Activated T-helper 2 cell treated with anti-CD3 and anti-CD28 coated beads, Interferon-gamma antibody, Interleukin-2, Interleukin-4, amounts not matched to agents 10 μg/mL and 5 μg/mL and 100 μg/mL, durations not matched to agents 14 hours and 24 hours and 36 hours (primary cell): ENCODE measurements around the gene XBP1. TPM values are rescaled to one million over a fixed set of nuclear protein-coding genes. Genes with fewer than 3 reads are reported as not detected.
"Not testable (repeated sequence)": the region's sequence is repeated elsewhere in the genome, so short reads cannot be mapped to it uniquely, and the experiment has no call there.

ENCODE experiments used
- DNase-seq: peaks from one replicate; pipeline ENCODE4 v3.0.0; 2021; ENCODE audit warnings: low spot score
- H3K27ac Mint-ChIP-seq: one replicate; pipeline ENCODE4 v1.8.0; 2021; ENCODE audit warnings: mixed read lengths
- H3K27me3 Mint-ChIP-seq: one replicate; pipeline ENCODE4 v1.8.0; 2021; ENCODE audit warnings: low read depth, mixed read lengths
- H3K36me3 Mint-ChIP-seq: one replicate; pipeline ENCODE4 v1.8.0; 2021; ENCODE audit warnings: low read depth, mixed read lengths
- H3K4me1 Mint-ChIP-seq: one replicate; pipeline ENCODE4 v1.8.0; 2021; ENCODE audit warnings: low read depth, mixed read lengths
- H3K4me3 Mint-ChIP-seq: one replicate; pipeline ENCODE4 v1.8.0; 2021; ENCODE audit warnings: low read depth, mild to moderate bottlenecking, moderate library complexity, mixed read lengths
- H3K9me3 Mint-ChIP-seq: one replicate; pipeline ENCODE4 v1.8.0; 2021; ENCODE audit warnings: mixed read lengths
- intact Hi-C: fragments of 100-400 bp; cut with micrococcal nuclease; formaldehyde crosslinking; loops from one replicate; pipeline ENCODE4 v1.15.1; 2023
- total RNA-seq: library from RNA; stranded (reverse); gene quantifications from 2 replicates; pipeline ENCODE4 v1.2.3, GENCODE V29; 2022

The XBP1 gene
- total RNA-seq, 1 donor from 2014 or later = 152 TPM

DNA sequence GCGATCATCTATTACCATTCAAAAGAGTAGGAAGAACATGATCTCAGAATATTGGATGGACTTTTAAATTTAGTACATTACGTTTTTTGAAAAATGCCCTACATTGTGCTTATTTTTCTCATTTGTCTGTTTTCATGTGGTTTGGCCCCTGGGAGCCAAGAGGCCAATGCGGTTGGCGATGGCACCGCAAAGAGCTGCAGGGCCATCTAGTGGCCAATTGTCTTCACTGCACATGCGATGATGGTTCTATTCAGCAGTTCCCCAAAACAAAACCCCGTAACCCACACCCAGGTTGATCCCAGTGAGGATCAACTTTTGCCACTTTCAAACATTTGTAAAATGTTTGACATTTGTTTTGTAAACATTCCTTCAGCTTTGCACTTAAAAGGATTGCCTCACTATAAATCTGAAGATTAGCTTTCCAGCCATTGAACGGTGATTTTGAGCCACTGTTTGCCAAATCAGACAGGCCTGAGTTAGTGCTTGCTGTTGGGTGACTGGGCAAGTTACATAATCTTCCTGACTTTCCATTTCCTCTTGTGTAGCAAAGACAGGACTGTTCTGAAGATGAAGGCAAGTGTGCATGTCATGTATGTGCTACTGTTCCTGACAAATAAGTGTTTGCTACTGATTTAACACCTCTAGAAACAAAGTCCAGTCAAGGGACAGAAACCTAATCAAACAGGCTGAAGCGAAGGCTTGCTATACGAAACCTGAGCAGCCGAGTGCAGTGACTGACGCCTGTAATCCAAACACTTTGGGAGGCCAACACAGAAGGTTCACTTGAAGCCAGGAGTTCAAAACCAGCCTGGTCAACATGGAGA lies 29.2 kb upstream of the XBP1 start:
- intact Hi-C loops = loop anchor here (1.0 to 10.0 kb wide), 5 partner anchors 31 to 229 kb away; partner anchors contain the start of genes CCDC117, HSCB and TTC28
- Mint-ChIP-seq H3K27ac (no peak overlapping the region), H3K9me3 (no peaks in the 10 kb centered on the region), H3K4me3 (no peak overlapping the region), H3K4me1 (peaks cover 32% of the 10 kb centered on the region), H3K36me3 (peaks cover 46% of the 10 kb centered on the region), H3K27me3 (no peaks in the 10 kb centered on the region)
- DNase-seq = peak; percentile 65

GRCh38 chr22:28826921-28827320 lies 26.6 kb upstream of the XBP1 start:
- Mint-ChIP-seq H3K27me3 (no peaks in the 10 kb centered on the region), H3K9me3 (no peaks in the 10 kb centered on the region), H3K4me1 (peaks cover 43% of the 10 kb centered on the region), H3K27ac (no peak overlapping the region), H3K36me3 (peaks cover 54% of the 10 kb centered on the region), H3K4me3 (no peak overlapping the region)
- intact Hi-C loops = loop anchor here (10.0 kb wide), 1 partner anchor 152 kb away; the partner anchor contains the start of gene TTC28
- DNase-seq = no peak

GRCh38 chr22:28826430-28826829 lies 26.1 kb upstream of the XBP1 start:
- DNase-seq, H3K4me3 Mint-ChIP-seq, H3K27me3 Mint-ChIP-seq, H3K9me3 Mint-ChIP-seq, H3K27ac Mint-ChIP-seq: not testable (repeated sequence)
- peaks cover 56% of the 10 kb centered on the region for H3K36me3 Mint-ChIP-seq
- intact Hi-C loops = loop anchor here (10.0 kb wide), 1 partner anchor 152 kb away; the partner anchor contains the start of gene TTC28
- peaks cover 48% of the 10 kb centered on the region for H3K4me1 Mint-ChIP-seq

DNA sequence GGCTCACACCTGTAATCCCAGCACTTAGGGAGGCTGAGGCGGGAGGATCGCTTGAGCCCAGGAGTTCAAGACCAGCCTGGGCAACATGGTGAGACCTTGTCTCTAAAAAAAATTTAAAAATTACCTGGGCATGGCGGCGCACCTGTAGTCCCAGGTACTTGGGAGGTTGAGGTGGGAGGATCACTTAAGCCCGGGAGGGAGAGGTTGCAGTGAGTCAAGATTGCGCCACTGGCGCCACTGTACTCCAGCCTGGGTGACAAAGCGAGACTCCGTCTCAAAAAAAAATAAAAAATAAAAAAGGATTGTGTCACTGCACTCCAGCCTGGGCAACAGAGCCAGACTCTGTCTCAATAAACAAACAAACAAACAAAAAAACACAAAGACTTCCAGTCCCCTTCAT lies 24.1 kb upstream of the XBP1 start:
- Mint-ChIP-seq H3K36me3 (peaks cover 52% of the 10 kb centered on the region), H3K4me1 (peaks cover 51% of the 10 kb centered on the region)
- not testable (repeated sequence) for DNase-seq, H3K27ac Mint-ChIP-seq, H3K9me3 Mint-ChIP-seq, H3K27me3 Mint-ChIP-seq, H3K4me3 Mint-ChIP-seq
- intact Hi-C loops = loop anchor here (10.0 kb wide), 1 partner anchor 150 kb away; the partner anchor contains the start of gene TTC28

DNA sequence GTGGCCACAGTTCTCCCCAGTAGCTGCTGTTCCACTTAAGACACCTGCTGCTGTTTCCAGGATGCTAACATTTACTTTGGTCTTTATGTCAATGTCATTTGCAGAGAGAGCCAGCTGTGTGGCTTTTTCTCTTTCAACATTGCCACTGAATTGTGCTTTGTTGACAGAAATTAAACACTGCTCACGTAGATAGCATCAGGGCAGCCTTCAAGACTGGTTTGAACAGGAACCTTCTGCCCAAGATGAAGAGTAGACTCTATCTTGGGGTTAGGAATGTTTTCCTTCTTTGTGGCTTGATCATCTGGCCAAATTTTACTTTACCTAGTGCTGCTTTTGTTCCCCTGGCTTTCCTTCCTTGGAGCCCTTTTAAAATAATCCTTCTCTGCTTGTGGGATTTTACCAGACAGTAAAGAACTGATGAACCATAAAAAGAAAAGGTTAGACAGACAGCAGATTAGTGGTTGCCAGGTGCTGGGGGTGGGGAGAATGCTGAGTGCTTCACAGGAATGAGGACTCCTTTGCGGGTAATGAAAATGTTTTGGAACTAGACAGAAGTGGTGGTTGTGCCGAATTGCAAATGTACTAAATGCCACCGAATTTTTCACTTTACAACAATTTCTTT lies 22.7 kb upstream of the XBP1 start:
- Mint-ChIP-seq H3K36me3 (peaks cover 50% of the 10 kb centered on the region), H3K4me3 (peak overlapping the region; percentile 37), H3K27ac (peak overlapping the region; percentile 89), H3K9me3 (no peaks in the 10 kb centered on the region), H3K4me1 (peaks cover 60% of the 10 kb centered on the region), H3K27me3 (no peaks in the 10 kb centered on the region)
- intact Hi-C loops = loop anchor here (10.0 kb wide), 1 partner anchor 148 kb away; the partner anchor contains the start of gene TTC28
- DNase-seq = peak; percentile 45

GRCh38 chr22:28821452-28821851 lies 21.1 kb upstream of the XBP1 start:
- H3K27me3 Mint-ChIP-seq = no peaks in the 10 kb centered on the region

GRCh38 chr22:28820885-28821284 lies 20.5 kb upstream of the XBP1 start:
- Mint-ChIP-seq H3K27me3 (no peaks in the 10 kb centered on the region), H3K27ac (no peak overlapping the region), H3K36me3 (peaks cover 35% of the 10 kb centered on the region), H3K9me3 (no peaks in the 10 kb centered on the region), H3K4me3 (no peak overlapping the region), H3K4me1 (peaks cover 55% of the 10 kb centered on the region)
- no peak for DNase-seq
- intact Hi-C loops = loop anchor here (10.0 kb wide), 1 partner anchor 146 kb away; the partner anchor contains the start of gene TTC28

More at GRCh38 chr22:28821452-28821851, 21.1 kb upstream of the XBP1 start:
- intact Hi-C loops = loop anchor here (10.0 kb wide), 1 partner anchor 147 kb away; the partner anchor contains the start of gene TTC28
- Mint-ChIP-seq H3K9me3 (no peaks in the 10 kb centered on the region), H3K4me1 (peaks cover 58% of the 10 kb centered on the region), H3K36me3 (peaks cover 38% of the 10 kb centered on the region), H3K4me3 (no peak overlapping the region), H3K27ac (no peak overlapping the region)
- no peak for DNase-seq

DNA sequence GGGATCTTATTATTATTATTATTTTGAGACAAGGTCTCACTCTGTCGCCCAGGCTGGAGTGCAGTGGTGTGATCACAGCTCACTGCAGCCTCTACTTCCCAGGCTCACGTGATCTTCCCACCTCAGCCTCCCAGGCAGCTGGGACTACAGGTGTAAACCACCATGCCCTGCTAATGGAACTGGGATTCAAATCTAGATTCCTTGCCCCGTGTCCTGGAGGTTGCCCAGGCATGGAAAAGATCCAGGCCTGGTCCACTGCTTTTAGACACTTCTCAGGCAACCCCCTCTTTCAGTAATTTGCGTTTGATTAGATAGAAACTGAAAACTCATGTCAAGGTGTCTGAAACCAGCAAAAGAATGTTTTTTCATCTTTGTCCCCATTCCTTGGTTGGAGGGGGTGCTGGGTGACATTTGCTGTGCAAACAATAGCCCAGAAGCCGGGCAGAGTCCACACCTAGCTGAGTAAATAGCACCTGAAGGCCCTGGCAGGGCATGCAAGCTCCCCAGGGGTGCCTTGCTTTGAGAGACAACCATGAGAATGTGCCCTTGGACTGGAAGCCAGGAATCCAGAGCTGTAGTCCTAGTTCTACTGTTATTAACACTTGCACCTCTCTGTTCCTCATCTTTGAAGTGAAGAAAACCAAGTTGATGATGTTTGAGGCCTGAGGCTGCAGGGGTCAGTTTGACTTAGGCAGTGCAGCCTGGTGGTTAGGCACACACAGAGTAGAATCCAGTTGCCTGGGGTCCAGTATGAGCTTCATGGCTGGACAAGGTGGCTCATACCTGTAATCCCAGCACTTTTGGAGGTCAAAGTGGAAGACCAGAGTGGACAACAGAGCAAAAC lies 19.1 kb upstream of the XBP1 start:
- peak overlapping the region; percentile 35 for H3K27ac Mint-ChIP-seq
- H3K4me3 Mint-ChIP-seq = no peak overlapping the region
- intact Hi-C loops = loop anchor here (10.0 kb wide), 1 partner anchor 145 kb away; the partner anchor contains the start of gene TTC28

GRCh38 chr22:28817919-28818859 lies 17.8 kb upstream of the XBP1 start:
- peaks cover 48% of the 10 kb centered on the region for H3K36me3 Mint-ChIP-seq
- no peak for DNase-seq
- intact Hi-C loops = no loop called here
- H3K27me3 Mint-ChIP-seq = no peaks in the 10 kb centered on the region
- H3K4me1 Mint-ChIP-seq = peaks cover 72% of the 10 kb centered on the region
- H3K9me3 Mint-ChIP-seq = no peaks in the 10 kb centered on the region
- no peak overlapping the region for H3K4me3 Mint-ChIP-seq
- H3K27ac Mint-ChIP-seq = peak overlapping the region; percentile 58

More for the DNA sequence above, 19.1 kb upstream of the XBP1 start:
- no peak for DNase-seq
- H3K9me3 Mint-ChIP-seq = no peaks in the 10 kb centered on the region
- peaks cover 38% of the 10 kb centered on the region for H3K36me3 Mint-ChIP-seq
- no peaks in the 10 kb centered on the region for H3K27me3 Mint-ChIP-seq
- peaks cover 65% of the 10 kb centered on the region for H3K4me1 Mint-ChIP-seq

- H3K36me3 Mint-ChIP-seq = peaks cover 43% of the 10 kb centered on the region
- H3K9me3 Mint-ChIP-seq = no peaks in the 10 kb centered on the region
- H3K27ac Mint-ChIP-seq = no peak overlapping the region
Observed at GRCh38 chr22:28817064-28817463, 16.7 kb upstream of the XBP1 start.

GRCh38 chr22:28815729-28816128 lies 15.4 kb upstream of the XBP1 start:
- no peak for DNase-seq
- Mint-ChIP-seq H3K27me3 (no peaks in the 10 kb centered on the region), H3K36me3 (peaks cover 32% of the 10 kb centered on the region), H3K4me1 (peaks cover 71% of the 10 kb centered on the region), H3K9me3 (no peaks in the 10 kb centered on the region), H3K27ac (no peak overlapping the region), H3K4me3 (no peak overlapping the region)
- intact Hi-C loops = no loop called here

More at GRCh38 chr22:28817064-28817463, 16.7 kb upstream of the XBP1 start:
- Mint-ChIP-seq H3K27me3 (no peaks in the 10 kb centered on the region), H3K4me3 (no peak overlapping the region), H3K4me1 (peaks cover 72% of the 10 kb centered on the region)
- intact Hi-C loops = no loop called here
- no peak for DNase-seq
